Activated CD4-positive, alpha-beta T cell treated with anti-CD3 and anti-CD28 coated beads, Interleukin-2, amount 50 U/mL, for 48 hours (primary cell): ENCODE measurements around the gene PCYT1B.
"Not testable (repeated sequence)": the region's sequence is repeated elsewhere in the genome, so short reads cannot be mapped to it uniquely, and the experiment has no call there.

ENCODE experiments used
- DNase-seq, 2 experiments: peaks; one replicate each; pipeline ENCODE4 v3.0.0-alpha.2; 2020

PCYT1B gene

GRCh38 chrX:24647257-24648058, at the start of gene PCYT1B:
PCYT1B (minus strand) TSS chrX:24647347; CDS start chrX:24647105, 242 bp downstream.
- DNase-seq: peak; percentile 51 to 65

DNA sequence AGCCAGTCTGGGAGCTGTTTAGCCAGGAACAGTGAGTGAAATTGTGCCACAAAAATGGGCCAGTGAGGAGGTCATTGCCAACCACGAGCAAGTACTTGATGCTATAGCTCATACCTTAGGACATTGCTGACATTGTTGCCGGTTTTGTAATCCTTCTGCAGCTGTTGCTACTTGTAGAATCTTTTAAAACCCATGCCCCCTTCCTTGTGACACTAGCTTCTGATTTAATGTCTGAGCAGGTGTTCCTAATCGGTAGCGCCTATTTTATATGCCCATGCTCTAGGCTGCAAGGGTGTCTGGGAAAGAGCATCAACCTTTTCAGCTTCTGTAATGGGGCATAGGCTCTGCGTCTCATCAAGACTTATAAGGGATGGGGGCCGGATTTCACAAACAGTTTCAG, 49.1 kb upstream of the PCYT1B start:
- no peak for DNase-seq

DNA sequence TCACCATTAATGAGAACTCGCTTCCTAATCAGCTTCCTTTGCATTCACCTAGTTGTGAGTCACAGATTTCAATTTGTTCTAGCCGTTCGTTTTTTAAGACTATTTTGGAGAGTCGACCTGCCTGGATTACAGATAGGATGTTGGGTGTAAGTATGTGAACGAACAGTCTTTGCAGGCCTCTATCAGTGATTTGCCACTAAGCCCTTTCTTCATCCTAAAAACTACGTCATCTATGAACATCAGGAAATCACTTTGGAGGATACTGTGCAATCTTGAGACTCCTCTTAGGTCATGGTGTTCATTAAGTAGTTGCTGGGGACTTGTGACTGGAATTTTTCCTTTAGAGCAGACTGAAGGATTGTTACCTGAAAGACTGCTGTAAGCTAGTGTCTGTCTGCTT, 47.7 kb upstream of the PCYT1B start:
- no peak for DNase-seq

- peak; percentile 81 to 87 for DNase-seq
These were observed 46.5 kb upstream of the PCYT1B start, which contains the start of gene POLA1 for GRCh38 chrX:24693453-24694202. POLA1 (plus strand) TSS chrX:24693918; CDS start chrX:24693962, 44 bp downstream.

DNA sequence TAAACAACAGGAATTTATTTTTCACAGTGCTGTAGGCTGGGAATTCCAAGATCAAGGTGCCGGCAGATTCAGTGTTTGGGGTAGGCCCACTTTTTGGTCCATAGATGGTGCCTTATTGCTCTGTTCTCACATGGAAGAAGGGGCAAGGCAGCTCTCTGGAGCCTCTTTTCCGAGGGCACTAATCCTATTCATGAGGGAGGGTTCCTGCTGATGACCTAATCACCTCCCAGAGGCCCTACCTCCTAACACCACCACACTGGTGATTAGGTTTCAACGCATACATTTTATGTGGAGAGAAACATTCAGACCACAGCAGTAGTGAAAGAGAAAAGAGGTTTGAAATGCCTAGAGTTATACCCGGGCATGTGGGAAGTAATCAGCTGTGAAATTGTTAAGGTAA, 45.2 kb upstream of the PCYT1B start:
- DNase-seq: no peak

DNA sequence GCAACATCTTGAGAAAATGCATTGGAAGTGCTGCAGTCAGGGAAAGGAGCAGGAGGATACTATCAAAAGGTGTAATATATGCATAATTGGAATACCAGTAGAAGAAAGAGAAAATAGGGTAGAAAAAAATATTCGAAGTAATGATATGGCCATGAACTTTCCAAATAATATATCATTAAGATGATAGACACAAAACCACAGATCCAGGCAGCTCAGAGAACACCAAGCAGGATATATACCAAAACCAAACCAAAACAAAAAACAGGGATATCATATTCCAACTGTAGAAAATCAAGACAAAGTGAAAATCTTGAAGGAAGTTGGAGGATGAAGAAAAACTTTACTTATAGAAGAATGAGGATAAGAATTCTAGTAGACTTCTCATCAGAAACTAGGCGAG, 36.9 kb upstream of the PCYT1B start:
- no peak for DNase-seq

DNA sequence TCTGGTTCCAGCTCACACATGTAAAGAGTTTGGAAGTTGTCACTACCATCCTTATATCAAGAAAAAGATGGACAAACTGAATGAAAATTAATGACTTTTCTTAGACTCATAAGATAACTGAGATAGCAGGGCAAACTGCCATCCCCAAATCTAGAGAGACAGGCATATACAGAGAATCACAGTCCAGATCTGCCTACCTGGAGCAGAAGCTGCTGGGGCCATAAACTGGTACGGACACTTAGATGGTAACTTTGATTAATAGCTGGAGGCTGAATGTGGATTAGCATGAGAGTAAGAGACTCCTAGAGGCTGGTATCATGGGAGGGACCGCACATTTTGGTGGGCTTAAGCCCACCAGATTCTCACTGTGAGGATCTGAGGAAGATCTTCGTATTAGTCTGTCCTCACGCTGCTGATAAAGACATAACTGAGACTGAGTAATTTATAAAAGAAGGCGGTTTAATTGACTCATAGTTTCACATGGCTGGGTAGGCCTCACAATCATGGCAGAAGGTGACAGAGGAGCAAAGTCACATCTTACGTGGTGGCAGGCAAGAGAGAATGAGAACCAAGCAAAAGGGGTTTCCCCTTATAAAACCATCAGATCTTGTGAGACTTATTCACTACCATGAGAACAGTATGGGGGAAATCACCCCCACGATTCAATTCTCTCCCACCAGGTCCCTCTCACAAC, 35.7 kb upstream of the PCYT1B start:
- peak; percentile 22 to 34 for DNase-seq

GRCh38 chrX:24676403-24677024, 29.4 kb upstream of the PCYT1B start:
- DNase-seq: no peak

- DNase-seq: no peak
These were observed 26.3 kb upstream of the PCYT1B start for GRCh38 chrX:24673424-24673823.

- no peak for DNase-seq
These were observed 25.6 kb upstream of the PCYT1B start for GRCh38 chrX:24672701-24673190.

DNA sequence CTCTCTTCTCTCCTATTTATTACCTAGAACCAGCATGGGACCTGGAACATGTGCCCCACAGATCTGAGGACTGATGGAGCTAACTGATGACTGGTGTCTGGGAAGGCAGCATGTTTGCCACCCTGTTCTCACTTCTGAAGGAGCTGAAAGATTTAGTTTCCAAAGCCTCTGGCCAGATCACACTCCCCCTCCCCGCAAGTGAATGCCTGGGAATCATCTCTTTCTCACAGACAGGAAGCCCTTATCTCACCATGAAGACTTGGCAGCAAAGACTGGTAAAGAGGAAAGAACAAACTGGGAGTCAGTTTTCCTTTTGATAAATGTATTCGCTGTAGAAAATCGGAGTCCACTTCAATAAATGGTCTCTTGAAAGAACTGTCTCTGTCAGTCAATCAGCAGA, 21.0 kb upstream of the PCYT1B start:
- DNase-seq: no peak

DNA sequence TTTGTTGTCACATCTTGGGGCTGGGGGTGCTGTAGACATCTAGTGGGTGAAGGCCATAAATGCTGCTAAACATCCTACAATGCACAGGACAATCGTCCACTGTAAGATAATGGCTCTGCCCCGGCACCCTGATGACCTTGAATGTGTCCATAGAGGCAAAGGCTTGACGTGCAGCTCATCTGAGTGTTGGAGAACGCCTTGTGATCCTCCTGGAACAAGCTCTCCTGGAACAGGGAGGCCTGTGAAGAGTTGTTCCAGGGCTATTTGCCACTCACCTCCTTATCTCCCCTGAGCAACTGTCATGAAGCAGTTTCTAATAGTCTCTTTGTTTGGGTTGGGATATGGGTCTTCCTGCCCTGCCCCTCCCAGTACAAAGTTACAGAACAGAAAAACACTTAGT, 15.2 kb upstream of the PCYT1B start:
- DNase-seq: no peak

DNA sequence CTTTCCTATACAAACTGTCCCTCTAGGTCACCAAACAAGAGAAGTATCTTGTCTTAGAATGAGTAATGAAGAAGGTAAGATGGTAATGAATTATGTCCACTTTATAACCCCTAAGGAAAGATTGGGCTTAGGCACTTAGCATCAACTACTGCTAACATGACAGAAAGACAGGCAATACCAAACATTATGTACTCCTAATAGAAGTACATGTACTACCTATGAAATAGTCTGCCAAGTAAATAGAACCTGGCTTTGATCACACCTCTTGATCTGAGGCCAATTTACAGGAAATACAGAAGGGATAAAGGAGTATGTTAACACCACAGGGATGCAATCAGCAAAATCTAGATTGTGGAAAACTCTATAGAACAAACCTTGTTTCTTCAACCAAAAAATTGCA, 14.1 kb upstream of the PCYT1B start:
- DNase-seq: no peak

GRCh38 chrX:24659646-24660045, 12.5 kb upstream of the PCYT1B start:
- DNase-seq: no peak

DNA sequence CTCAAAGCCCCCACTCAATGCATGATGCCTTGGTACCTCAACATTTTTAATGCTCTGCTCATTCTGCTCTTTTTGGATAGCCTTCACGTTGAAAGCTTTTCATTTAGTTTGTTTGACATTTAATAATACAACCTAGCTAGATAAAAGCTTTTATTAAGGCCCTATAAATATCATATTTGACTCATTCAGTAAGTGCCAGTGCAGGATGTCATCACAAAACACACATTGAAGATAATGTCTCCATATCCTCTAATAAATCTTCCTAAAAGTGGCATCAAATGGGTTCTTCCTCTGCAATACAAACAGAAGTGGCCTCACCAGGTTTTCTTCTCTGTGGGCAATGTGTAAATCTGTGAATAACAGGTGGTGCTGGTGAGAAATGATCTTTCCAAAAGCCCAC, 12.0 kb upstream of the PCYT1B start:
- no peak for DNase-seq

- no peak for DNase-seq
These were observed 11.3 kb upstream of the PCYT1B start for GRCh38 chrX:24658421-24658820.

GRCh38 chrX:24657671-24658386, 10.7 kb upstream of the PCYT1B start:
- DNase-seq: no peak

- DNase-seq: not testable (repeated sequence)
These were observed 8.5 kb upstream of the PCYT1B start for GRCh38 chrX:24655679-24656078.

DNA sequence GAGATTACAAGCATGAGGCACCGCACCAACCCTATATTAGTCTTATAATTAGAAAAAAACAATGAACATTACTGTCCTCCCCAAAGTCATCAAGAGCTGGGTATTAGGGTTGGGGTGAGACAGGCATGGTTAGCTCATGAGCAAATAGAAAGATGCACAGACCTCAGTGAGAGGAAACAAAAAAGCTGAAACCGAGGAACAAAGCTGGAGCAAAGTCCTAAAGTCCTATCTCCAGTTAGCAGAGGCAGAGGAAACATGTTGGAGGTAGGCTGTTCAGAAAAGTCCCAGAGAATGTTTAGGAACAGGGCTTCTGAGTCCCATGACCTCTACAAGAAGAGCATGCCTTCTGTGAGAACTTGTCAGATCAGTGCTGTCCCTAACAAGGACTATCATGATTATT, 4.6 kb upstream of the PCYT1B start:
- no peak for DNase-seq

GRCh38 chrX:24648495-24648894, 1.3 kb upstream of the PCYT1B start:
- DNase-seq: no peak

DNA sequence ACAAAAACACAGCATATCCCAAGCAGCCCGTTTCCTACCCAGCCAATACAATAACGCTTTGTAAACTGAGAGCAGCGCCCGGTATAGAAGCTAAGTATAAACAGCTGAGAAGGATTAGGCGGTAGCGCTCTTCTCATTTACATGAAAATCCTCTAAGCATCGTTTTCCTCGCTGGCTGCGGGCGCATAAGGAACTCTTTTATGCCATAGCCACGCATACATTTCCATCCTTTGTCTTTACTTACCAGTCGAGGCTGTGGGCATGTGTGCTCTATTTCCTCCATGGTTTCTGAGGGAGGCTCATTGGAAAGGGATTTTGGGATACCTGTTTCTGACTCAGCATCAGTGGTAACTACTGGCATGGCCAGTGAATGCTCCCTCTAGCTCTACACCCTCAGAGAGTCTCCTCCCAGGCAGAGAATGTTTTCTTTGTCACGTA, 383 bp downstream of the PCYT1B start:
- DNase-seq: peak in 1 of 2 experiments; percentile 2

GRCh38 chrX:24646006-24646405, 1.1 kb downstream of the PCYT1B start:
- no peak for DNase-seq
